Peyer's patch (tissue), 4 donors: ENCODE measurements around the gene NETO2.

Source experiments
- CTCF ChIP-seq, 6 experiments: fragments of 450-650 bp in 4 of 6; fragments of 200-600 bp in 2 of 6; sonication (generic) in 1 of 6; IDR thresholded peaks; one replicate each; pipeline ENCODE4 v1.5.1; 2017 to 2019; ENCODE audit warnings: antibody characterized with exemption in 6 of 6, mild to moderate bottlenecking in 3 of 6, moderate library complexity in 1 of 6
- POLR2A ChIP-seq, 2 donors: fragments of 450-650 bp; IDR thresholded peaks; one replicate each; pipeline ENCODE4 v1.5.1; 2017; ENCODE audit warnings: antibody characterized with exemption in 2 of 2, mild to moderate bottlenecking in 2 of 2, moderate library complexity in 2 of 2

DNA sequence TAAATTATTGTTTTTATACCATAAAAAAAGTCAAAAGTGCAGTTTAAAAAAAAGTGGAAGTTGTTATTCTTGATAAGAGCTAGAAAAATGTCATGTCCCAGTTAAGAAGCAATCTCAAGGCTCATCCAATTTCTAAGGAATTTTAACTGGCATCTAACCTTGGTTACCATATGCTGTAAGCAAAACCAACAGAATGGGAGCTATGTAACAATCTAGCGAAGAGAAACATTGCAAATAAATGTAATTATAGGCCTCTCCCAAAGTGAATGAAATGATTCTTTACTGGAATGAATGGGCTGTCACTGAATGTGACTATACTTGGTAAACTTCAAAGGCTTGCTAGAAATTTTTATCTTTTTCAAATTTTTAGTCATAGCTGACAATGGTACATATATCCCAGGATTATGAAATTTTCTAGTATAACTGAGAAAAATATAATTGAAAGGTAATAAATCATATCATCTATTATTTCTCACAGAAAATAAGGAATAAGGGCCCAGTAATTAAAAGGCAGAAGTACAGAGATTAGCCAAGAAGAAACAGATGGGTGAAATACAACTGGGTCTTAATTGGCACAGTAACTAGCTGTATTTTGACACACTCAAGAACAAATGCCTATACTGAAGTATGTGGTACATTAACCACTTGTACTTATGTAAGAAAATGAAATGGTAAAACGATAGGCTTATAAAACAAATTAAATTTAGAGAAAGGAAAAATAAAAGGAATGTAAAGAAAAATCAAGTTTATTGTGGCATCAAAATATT, 61.5 kb downstream of the NETO2 start:
- TF ChIP-seq CTCF (IDR thresholded peaks at IDR 0.05) (no peak), POLR2A (IDR thresholded peaks at IDR 0.05) (no peak)
